Activated naive CD8-positive, alpha-beta T cell treated with anti-CD3 and anti-CD28 coated beads for 36 hours (primary cell): ENCODE measurements around the gene UPK1A. TPM values are rescaled to one million over a fixed set of nuclear protein-coding genes. Genes with fewer than 3 reads are reported as not detected.
"Not testable (repeated sequence)": the region's sequence is repeated elsewhere in the genome, so short reads cannot be mapped to it uniquely, and the experiment has no call there.

Experiments
- DNase-seq: peaks from one replicate; pipeline ENCODE4 v3.0.0; 2021
- H3K27ac Mint-ChIP-seq: one replicate; pipeline ENCODE4 v1.8.0; 2022; ENCODE audit warnings: mild to moderate bottlenecking, moderate library complexity, mixed read lengths
- H3K27me3 Mint-ChIP-seq: one replicate; pipeline ENCODE4 v1.8.0; 2022; ENCODE audit warnings: mild to moderate bottlenecking, mixed read lengths
- H3K36me3 Mint-ChIP-seq: one replicate; pipeline ENCODE4 v1.8.0; 2021; ENCODE audit warnings: mild to moderate bottlenecking, mixed read lengths
- H3K4me1 Mint-ChIP-seq: one replicate; pipeline ENCODE4 v1.8.0; 2021; ENCODE audit warnings: mixed read lengths
- H3K4me3 Mint-ChIP-seq: one replicate; pipeline ENCODE4 v1.8.0; 2022; ENCODE audit warnings: mild to moderate bottlenecking, moderate library complexity, mixed read lengths
- H3K9me3 Mint-ChIP-seq: one replicate; pipeline ENCODE4 v1.8.0; 2022; ENCODE audit warnings: mixed read lengths
- total RNA-seq, 2 experiments: library from RNA; stranded (reverse); gene quantifications; one replicate each; pipeline ENCODE4 v1.2.3, GENCODE V29; 2021

UPK1A gene
- total RNA-seq, 2 experiments from 2014 or later: 1.6 to 1.8 TPM

- peaks cover 16% of the 10 kb centered on the region for H3K27me3 Mint-ChIP-seq
- peak overlapping the region; percentile 98 for H3K27ac Mint-ChIP-seq
- peaks cover 2% of the 10 kb centered on the region for H3K9me3 Mint-ChIP-seq
- H3K36me3 Mint-ChIP-seq: peaks cover 62% of the 10 kb centered on the region
- H3K4me3 Mint-ChIP-seq: peak overlapping the region; percentile 93
- peaks cover 41% of the 10 kb centered on the region for H3K4me1 Mint-ChIP-seq
- DNase-seq: no peak
Measured at GRCh38 chr19:35715981-35716800, 49.9 kb downstream of the UPK1A start.

GRCh38 chr19:35716801-35717664, 50.7 kb downstream of the UPK1A start:
- peaks cover 41% of the 10 kb centered on the region for H3K4me1 Mint-ChIP-seq
- peak overlapping the region; percentile 93 for H3K4me3 Mint-ChIP-seq
- peaks cover 16% of the 10 kb centered on the region for H3K27me3 Mint-ChIP-seq
- peaks cover 67% of the 10 kb centered on the region for H3K36me3 Mint-ChIP-seq
- H3K27ac Mint-ChIP-seq: peak overlapping the region; percentile 98
- peak; percentile 99 for DNase-seq
- no peaks in the 10 kb centered on the region for H3K9me3 Mint-ChIP-seq

GRCh38 chr19:35717665-35718344, 51.5 kb downstream of the UPK1A start, which contains the start of gene KMT2B:
KMT2B (plus strand) TSS chr19:35718003; CDS start chr19:35718019, 16 bp downstream.
- Mint-ChIP-seq H3K4me1 (peaks cover 37% of the 10 kb centered on the region), H3K9me3 (no peaks in the 10 kb centered on the region), H3K4me3 (peak within 1 kb of the TSS; percentile 93), H3K27ac (peak within 1 kb of the TSS; percentile 98), H3K27me3 (peaks cover 16% of the 10 kb centered on the region), H3K36me3 (peaks cover 70% of the 10 kb centered on the region)
- DNase-seq: no peak

- Mint-ChIP-seq H3K4me3 (peak overlapping the region; percentile 93), H3K9me3 (no peaks in the 10 kb centered on the region), H3K27ac (peak overlapping the region; percentile 94), H3K27me3 (peaks cover 16% of the 10 kb centered on the region), H3K4me1 (peaks cover 37% of the 10 kb centered on the region), H3K36me3 (peaks cover 72% of the 10 kb centered on the region)
- DNase-seq: peak; percentile 79
Measured at GRCh38 chr19:35718345-35719041, 52.2 kb downstream of the UPK1A start.

GRCh38 chr19:35719402-35720162, 53.3 kb downstream of the UPK1A start:
- Mint-ChIP-seq H3K9me3 (no peaks in the 10 kb centered on the region), H3K27me3 (peaks cover 16% of the 10 kb centered on the region), H3K4me1 (peaks cover 33% of the 10 kb centered on the region), H3K36me3 (peaks cover 66% of the 10 kb centered on the region), H3K4me3 (peak overlapping the region; percentile 93), H3K27ac (peak overlapping the region; percentile 94)
- DNase-seq: no peak

GRCh38 chr19:35720163-35720524, 53.8 kb downstream of the UPK1A start:
- no peaks in the 10 kb centered on the region for H3K9me3 Mint-ChIP-seq
- H3K4me3 Mint-ChIP-seq: peak overlapping the region; percentile 93
- peaks cover 30% of the 10 kb centered on the region for H3K4me1 Mint-ChIP-seq
- H3K27ac Mint-ChIP-seq: peak overlapping the region; percentile 74
- H3K36me3 Mint-ChIP-seq: peaks cover 61% of the 10 kb centered on the region
- H3K27me3 Mint-ChIP-seq: peaks cover 16% of the 10 kb centered on the region
- DNase-seq: no peak

DNA sequence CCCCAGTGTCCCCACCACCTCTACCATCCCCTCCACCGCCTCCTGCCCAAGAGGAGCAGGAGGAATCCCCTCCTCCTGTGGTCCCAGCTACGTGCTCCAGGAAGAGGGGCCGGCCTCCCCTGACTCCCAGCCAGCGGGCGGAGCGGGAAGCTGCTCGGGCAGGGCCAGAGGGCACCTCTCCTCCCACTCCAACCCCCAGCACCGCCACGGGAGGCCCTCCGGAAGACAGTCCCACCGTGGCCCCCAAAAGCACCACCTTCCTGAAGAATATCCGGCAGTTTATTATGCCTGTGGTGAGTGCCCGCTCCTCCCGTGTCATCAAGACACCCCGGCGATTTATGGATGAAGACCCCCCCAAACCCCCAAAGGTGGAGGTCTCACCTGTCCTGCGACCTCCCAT, 54.3 kb downstream of the UPK1A start:
- H3K36me3 Mint-ChIP-seq: peaks cover 59% of the 10 kb centered on the region
- DNase-seq: no peak
- peaks cover 29% of the 10 kb centered on the region for H3K4me1 Mint-ChIP-seq
- no peaks in the 10 kb centered on the region for H3K9me3 Mint-ChIP-seq
- peak overlapping the region; percentile 72 for H3K27ac Mint-ChIP-seq
- H3K4me3 Mint-ChIP-seq: no peak overlapping the region
- H3K27me3 Mint-ChIP-seq: peaks cover 16% of the 10 kb centered on the region

DNA sequence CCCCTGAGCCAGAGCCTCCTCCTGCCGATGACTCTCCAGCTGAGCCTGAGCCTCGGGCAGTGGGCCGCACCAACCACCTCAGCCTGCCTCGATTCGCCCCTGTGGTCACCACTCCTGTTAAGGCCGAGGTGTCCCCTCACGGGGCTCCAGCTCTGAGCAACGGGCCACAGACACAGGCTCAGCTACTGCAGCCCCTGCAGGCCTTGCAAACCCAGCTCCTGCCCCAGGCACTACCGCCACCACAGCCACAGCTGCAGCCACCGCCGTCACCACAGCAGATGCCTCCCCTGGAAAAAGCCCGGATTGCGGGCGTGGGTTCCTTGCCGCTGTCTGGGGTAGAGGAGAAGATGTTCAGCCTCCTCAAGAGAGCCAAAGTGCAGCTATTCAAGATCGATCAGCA, 55.1 kb downstream of the UPK1A start:
- Mint-ChIP-seq H3K27ac (peak overlapping the region; percentile 56), H3K27me3 (peaks cover 16% of the 10 kb centered on the region), H3K9me3 (no peaks in the 10 kb centered on the region), H3K36me3 (peaks cover 56% of the 10 kb centered on the region), H3K4me3 (peak overlapping the region; percentile 55), H3K4me1 (peaks cover 27% of the 10 kb centered on the region)
- DNase-seq: no peak

DNA sequence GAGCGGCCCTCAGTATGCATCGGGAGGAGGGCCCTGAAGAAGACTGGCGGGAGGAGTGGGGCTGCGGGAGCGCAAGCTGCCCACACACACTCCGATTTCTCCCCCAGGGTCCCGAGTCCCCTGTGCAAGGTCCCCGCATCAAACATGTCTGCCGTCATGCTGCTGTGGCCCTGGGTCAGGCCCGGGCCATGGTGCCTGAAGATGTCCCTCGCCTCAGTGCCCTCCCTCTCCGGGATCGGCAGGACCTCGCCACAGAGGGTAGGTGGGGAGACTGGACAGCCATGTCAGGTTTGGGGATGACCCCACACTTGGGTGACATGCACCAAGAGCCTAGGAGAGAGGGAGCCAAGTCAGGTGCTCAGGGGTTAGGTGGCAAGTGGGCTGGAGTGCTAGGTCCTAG, 56.1 kb downstream of the UPK1A start:
- H3K9me3 Mint-ChIP-seq: no peaks in the 10 kb centered on the region
- H3K27me3 Mint-ChIP-seq: peaks cover 12% of the 10 kb centered on the region
- peaks cover 23% of the 10 kb centered on the region for H3K4me1 Mint-ChIP-seq
- no peak overlapping the region for H3K27ac Mint-ChIP-seq
- no peak overlapping the region for H3K4me3 Mint-ChIP-seq
- H3K36me3 Mint-ChIP-seq: peaks cover 48% of the 10 kb centered on the region
- DNase-seq: no peak

DNA sequence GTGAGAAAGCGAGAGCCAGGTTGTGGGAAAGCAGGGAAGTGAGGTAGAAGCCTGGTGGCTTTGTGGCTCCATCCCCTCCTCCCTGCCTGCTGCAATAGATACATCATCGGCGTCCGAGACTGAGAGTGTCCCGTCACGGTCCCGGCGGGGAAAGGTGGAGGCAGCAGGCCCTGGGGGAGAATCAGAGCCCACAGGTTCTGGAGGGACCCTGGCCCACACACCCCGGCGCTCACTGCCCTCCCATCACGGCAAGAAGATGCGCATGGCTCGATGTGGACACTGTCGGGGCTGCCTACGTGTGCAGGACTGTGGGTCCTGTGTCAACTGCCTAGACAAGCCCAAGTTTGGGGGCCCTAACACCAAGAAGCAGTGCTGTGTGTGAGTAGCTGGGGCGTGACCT, 56.6 kb downstream of the UPK1A start:
- peaks cover 23% of the 10 kb centered on the region for H3K4me1 Mint-ChIP-seq
- H3K4me3 Mint-ChIP-seq: no peak overlapping the region
- peaks cover 12% of the 10 kb centered on the region for H3K27me3 Mint-ChIP-seq
- no peak overlapping the region for H3K27ac Mint-ChIP-seq
- peaks cover 48% of the 10 kb centered on the region for H3K36me3 Mint-ChIP-seq
- no peaks in the 10 kb centered on the region for H3K9me3 Mint-ChIP-seq
- no peak for DNase-seq

DNA sequence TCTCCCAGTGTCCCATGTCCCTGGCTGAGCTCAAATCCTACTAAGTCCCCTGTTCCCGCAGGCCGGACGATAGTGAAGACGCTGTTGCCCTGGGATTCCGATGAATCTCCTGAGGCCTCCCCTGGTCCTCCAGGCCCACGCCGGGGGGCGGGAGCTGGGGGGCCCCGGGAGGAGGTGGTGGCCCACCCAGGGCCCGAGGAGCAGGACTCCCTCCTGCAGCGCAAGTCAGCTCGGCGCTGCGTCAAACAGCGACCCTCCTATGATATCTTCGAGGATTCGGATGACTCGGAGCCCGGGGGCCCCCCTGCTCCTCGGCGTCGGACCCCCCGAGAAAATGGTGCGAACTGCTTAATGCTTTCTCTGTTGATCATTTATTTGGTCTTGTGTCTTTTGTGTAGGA, 57.4 kb downstream of the UPK1A start:
- no peak for DNase-seq
- H3K27me3 Mint-ChIP-seq: peaks cover 7% of the 10 kb centered on the region
- no peak overlapping the region for H3K4me3 Mint-ChIP-seq
- H3K36me3 Mint-ChIP-seq: peaks cover 48% of the 10 kb centered on the region
- H3K4me1 Mint-ChIP-seq: peaks cover 21% of the 10 kb centered on the region
- H3K27ac Mint-ChIP-seq: peak overlapping the region; percentile 51
- no peaks in the 10 kb centered on the region for H3K9me3 Mint-ChIP-seq

GRCh38 chr19:35724132-35724531, 57.8 kb downstream of the UPK1A start:
- not testable (repeated sequence) for H3K27me3 Mint-ChIP-seq, H3K4me3 Mint-ChIP-seq, DNase-seq, H3K9me3 Mint-ChIP-seq
- H3K4me1 Mint-ChIP-seq: peaks cover 17% of the 10 kb centered on the region
- peak overlapping the region; percentile 51 for H3K27ac Mint-ChIP-seq
- peaks cover 47% of the 10 kb centered on the region for H3K36me3 Mint-ChIP-seq

DNA sequence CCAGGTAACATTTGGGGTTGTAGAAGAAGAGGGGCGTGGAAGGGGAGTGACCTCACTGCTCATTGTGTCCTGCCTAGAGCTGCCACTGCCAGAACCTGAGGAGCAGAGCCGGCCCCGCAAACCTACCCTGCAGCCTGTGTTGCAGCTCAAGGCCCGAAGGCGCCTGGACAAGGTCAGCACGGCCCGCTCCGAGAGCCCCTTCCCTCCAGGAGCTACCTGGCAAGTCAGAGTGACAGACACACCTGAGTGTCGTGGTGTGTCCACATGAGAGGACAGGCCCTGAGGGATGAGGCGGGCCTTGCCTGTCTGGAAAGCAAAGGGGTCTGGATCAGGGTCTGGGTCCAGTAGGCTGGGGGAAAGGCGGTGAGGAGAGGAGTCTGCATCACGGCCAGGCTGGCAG, 58.2 kb downstream of the UPK1A start:
- H3K36me3 Mint-ChIP-seq: peaks cover 43% of the 10 kb centered on the region
- H3K4me1 Mint-ChIP-seq: peaks cover 13% of the 10 kb centered on the region
- no peak overlapping the region for H3K4me3 Mint-ChIP-seq
- no peak for DNase-seq
- no peaks in the 10 kb centered on the region for H3K9me3 Mint-ChIP-seq
- H3K27ac Mint-ChIP-seq: no peak overlapping the region
- no peaks in the 10 kb centered on the region for H3K27me3 Mint-ChIP-seq
